K562 (cell line): ENCODE data around the gene ALOX12B. TPM values are rescaled to one million over a fixed set of nuclear protein-coding genes. Genes with fewer than 3 reads are reported as not detected.

Experiments
- ATAC-seq: fragments of 200-7000 bp; cut with Tn5 transposase; 3 replicates; pipeline ENCODE4 v1.9.1; 2020; ENCODE audit warnings: moderate library complexity
- BruUV-seq: library from RNA; stranded (reverse); fragments of 400-500 nt; replicated peaks from 2 replicates; lab custom pipeline; 2021; lab: Mats Ljungman, UMichigan
- CTCF ChIA-PET: fragments of 300-600 bp; formaldehyde crosslinking; extraction: SDS; loops from one replicate; lab custom pipeline; 2021; ENCODE audit warnings: low intra/inter-chr PET ratio; lab: Yijun Ruan, JAX
- POLR2A ChIA-PET: fragments of 300-600, 350-650 bp; sonication (Branson Sonifier 250); formaldehyde crosslinking; extraction: SDS; loops from one replicate; lab custom pipeline; 2021; ENCODE audit warnings: antibody characterized with exemption, inconsistent platforms; lab: Yijun Ruan, JAX
- DNase-seq, 4 experiments: peaks; one replicate each; pipeline versions ENCODE4 v3.0.0 to v3.0.0-alpha.2; 2011 to 2018; ENCODE audit warnings: low spot score in 3 of 4, mixed read lengths in 3 of 4; ENCODE audit errors: extremely low read depth in 1 of 4
- FAIRE-seq: peaks from 2 replicates; lab custom pipeline; 2011; peaks lifted over from hg19 to GRCh38; lab: Jason Lieb, UNC
- H2AFZ ChIP-seq: 2 replicates; pipeline ENCODE4 v1.6.0; 2011; ENCODE audit warnings: low read depth, low read length, control low read depth, inconsistent platforms
- H3K27ac ChIP-seq: fragments of 200-600 bp; 3 replicates; pipeline ENCODE4 v1.8.0; 2011; ENCODE audit warnings: low read depth, mild to moderate bottlenecking, control low read depth, inconsistent platforms, low read length, moderate library complexity, mixed read lengths; ENCODE audit errors: extremely low read depth
- H3K27me3 ChIP-seq, 2 experiments: fragments of 300-600 bp in 1 of 2; 2 replicates in 1 of 2; 3 replicates in 1 of 2; pipeline versions ENCODE4 v1.6.0 to v1.8.0; 2011; ENCODE audit warnings: inconsistent platforms in 2 of 2, low read length in 2 of 2, mild to moderate bottlenecking in 1 of 2, mixed read lengths in 1 of 2, moderate library complexity in 1 of 2; ENCODE audit not compliant: control insufficient read depth in 2 of 2, insufficient read depth in 2 of 2
- H3K36me3 ChIP-seq: fragments of 300-600 bp; 3 replicates; pipeline ENCODE4 v1.8.0; 2011; ENCODE audit warnings: mild to moderate bottlenecking, low read length, inconsistent platforms; ENCODE audit not compliant: control insufficient read depth, insufficient read depth
- H3K4me1 ChIP-seq, 2 experiments: fragments of 200-600 bp in 1 of 2; replicated peaks in 1 of 2; 2 replicates in 1 of 2; 3 replicates in 1 of 2; pipeline versions ENCODE4 v1.5.1 to v1.8.0; 2011; ENCODE audit warnings: inconsistent platforms in 2 of 2, low read length in 2 of 2, mild to moderate bottlenecking in 1 of 2, mixed read lengths in 1 of 2, moderate library complexity in 1 of 2; ENCODE audit not compliant: control insufficient read depth in 2 of 2, insufficient read depth in 2 of 2
- H3K4me2 ChIP-seq: 2 replicates; pipeline ENCODE4 v1.6.1; 2011; ENCODE audit warnings: low read length, control low read depth, inconsistent platforms, mixed read lengths; ENCODE audit not compliant: insufficient read depth
- H3K4me3 ChIP-seq: fragments of 200-600 bp; sonication (generic), shearing (Covaris generic); 2 replicates; pipeline ENCODE4 v1.5.1; 2016; ENCODE audit warnings: control low read depth, inconsistent platforms
- H3K79me2 ChIP-seq: fragments of 200-600 bp; 3 replicates; pipeline ENCODE4 v1.8.0; 2011; ENCODE audit warnings: low read length, inconsistent platforms; ENCODE audit not compliant: control insufficient read depth, insufficient read depth
- H3K9ac ChIP-seq, 2 experiments: 2 replicates each; pipeline versions ENCODE4 v1.6.0 to v1.6.1; 2011; ENCODE audit warnings: low read depth in 2 of 2, low read length in 2 of 2, control low read depth in 1 of 2, inconsistent platforms in 1 of 2, mild to moderate bottlenecking in 1 of 2, mixed read lengths in 1 of 2; ENCODE audit not compliant: insufficient read depth in 1 of 2
- H3K9me1 ChIP-seq: one replicate; pipeline ENCODE4 v1.6.0; 2011; ENCODE audit warnings: inconsistent platforms, mild to moderate bottlenecking, low read length, moderate library complexity; ENCODE audit not compliant: control insufficient read depth, insufficient read depth
- H3K9me3 ChIP-seq: replicated peaks from 2 replicates; pipeline ENCODE4 v1.5.1; 2011; ENCODE audit warnings: low read depth, low read length, inconsistent platforms; ENCODE audit not compliant: control insufficient read depth, insufficient read depth
- H4K20me1 ChIP-seq: replicated peaks from 2 replicates; pipeline ENCODE4 v1.6.1; 2011; ENCODE audit warnings: low read length, inconsistent platforms, mixed read lengths; ENCODE audit not compliant: control insufficient read depth, insufficient read depth
- E2F8 ChIP-seq: fragments of 450-650 bp; IDR thresholded peaks from 2 replicates; pipeline ENCODE4 v1.7.1; 2018; ENCODE audit warnings: mild to moderate bottlenecking, low read depth; ENCODE audit not compliant: partially characterized antibody
- GTF3C2 ChIP-seq: IDR thresholded peaks from 3 replicates; pipeline ENCODE4 v1.6.1; 2011; ENCODE audit warnings: borderline replicate concordance, mild to moderate bottlenecking, moderate library complexity; ENCODE audit not compliant: insufficient read length; ENCODE audit errors: extremely low read depth
- RB1 ChIP-seq: fragments of 450-650 bp; IDR thresholded peaks from 2 replicates; pipeline ENCODE4 v1.6.1; 2017; ENCODE audit warnings: low read depth, mild to moderate bottlenecking
- TFAP4 ChIP-seq: sonication (generic); formaldehyde crosslinking; IDR thresholded peaks from 2 replicates; pipeline ENCODE4 v1.8.0; 2022; ENCODE audit warnings: missing genetic modification reagents, mild to moderate bottlenecking, moderate library complexity, borderline replicate concordance
- ZBTB5 ChIP-seq: fragments of 450-650 bp; IDR thresholded peaks from 2 replicates; pipeline ENCODE4 v1.6.1; 2017; ENCODE audit warnings: antibody characterized with exemption
- ZNF212 ChIP-seq: fragments of 450-650 bp; formaldehyde crosslinking; IDR thresholded peaks from 2 replicates; pipeline ENCODE4 v1.4.0; 2020; ENCODE audit warnings: mild to moderate bottlenecking
- ZNF639 ChIP-seq, 2 experiments: fragments of 200-800 bp in 1 of 2; sonication (Bioruptor generic) in 1 of 2; sonication (generic) in 1 of 2; formaldehyde crosslinking in 1 of 2; IDR thresholded peaks in 1 of 2; conservative IDR thresholded peaks in 1 of 2; 2 replicates each; pipeline versions ENCODE4 v1.5.0 to v1.6.1; 2016 to 2020; ENCODE audit warnings: missing compliant biosample characterization in 1 of 2, missing genetic modification characterization in 1 of 2, missing genetic modification reagents in 1 of 2
- WGBS: fragments of 100-300 bp; shearing (Covaris generic); methylation state at CpG from one replicate; pipeline ENCODE4 v1.1.6; 2016; ENCODE audit warnings: low coverage, mixed read lengths; ENCODE audit not compliant: insufficient coverage; ENCODE audit errors: missing lambda C conversion rate; 5-methylcytosine and 5-hydroxymethylcytosine counted together
- in situ Hi-C: fragments of 300-500 bp; cut with MboI; formaldehyde crosslinking; loops from 4 replicates; pipeline ENCODE4 v1.15.0; 2018; ENCODE audit warnings: inconsistent platforms, mixed read lengths
- intact Hi-C: fragments of 100-400 bp; cut with micrococcal nuclease; formaldehyde crosslinking; loops from 2 replicates; pipeline ENCODE4 v1.14.2; 2022
- polyA plus RNA-seq, 8 experiments: library from polyadenylated mRNA; depleted of rRNA in 4 of 8; stranded (reverse) in 5 of 8; unstranded in 3 of 8; fragments of >200 nt; fragmentation: Nextera tagmentation in 2 of 8; fragmentation: Illumina TruSeq in 1 of 8; extraction: Ambion mirVana in 2 of 8; extraction: Trizol in 1 of 8; gene quantifications; 2 replicates each; pipeline versions ENCODE4 v1.2.1 to v1.2.3, GENCODE V29; 2011 to 2014; ENCODE audit warnings: inconsistent platforms in 1 of 8, missing spikeins in 1 of 8
- total RNA-seq, 7 experiments: library from RNA; depleted of rRNA in 6 of 7; stranded (reverse); fragments of >200 nt in 6 of 7; fragmentation: Illumina TruSeq in 2 of 7; extraction: Trizol in 2 of 7; gene quantifications; 2 replicates each; pipeline versions ENCODE4 v1.2.1 to v1.2.3, GENCODE V29; 2011 to 2021; ENCODE audit warnings: low replicate concordance in 1 of 7

The ALOX12B gene
- total and polyA plus RNA-seq, 9 of the 15 experiments (the other 6 are each of a cell fraction or from before 2014, with no cell fraction given): not detected

- peak; percentile 73 to 85 (median 76) for DNase-seq
- peak; percentile 81 for ATAC-seq
- FAIRE-seq: peak; percentile 23
- peak; percentile 75 for TF ChIP-seq GTF3C2
- 0 out of 4 replicates have a peak, but pooled peaks of 1 of the 2 experiments have one; percentile 23 for TF ChIP-seq ZNF639 (CRISPR knock-in tag; conservative IDR thresholded peaks at IDR 0.05 in 1 of 2, IDR thresholded peaks at IDR 0.05 in 1 of 2)
- peak; percentile 65; the same call in 1 of the 2 replicates for TF ChIP-seq TFAP4 (CRISPR knock-in tag)
- TF ChIP-seq E2F8: no peak
- TF ChIP-seq ZNF212 (CRISPR knock-in tag): no peak
- TF ChIP-seq ZBTB5: peak; percentile 76; the same call in 1 of the 2 replicates
- TF ChIP-seq RB1: peak; percentile 34; the same call in 1 of the 2 replicates
Observed at GRCh38 chr17:8118769-8119580, 31.5 kb upstream of the ALOX12B start.

More at GRCh38 chr17:8118769-8119580, 31.5 kb upstream of the ALOX12B start:
- Histone ChIP-seq H3K9me1 (no peaks in the 10 kb centered on the region), H3K9ac (peak overlapping the region; percentile 55 to 83), H2AFZ (peak overlapping the region; percentile 84), H3K36me3 (no peaks in the 10 kb centered on the region), H3K4me2 (peak overlapping the region; percentile 98), H3K79me2 (no peaks in the 10 kb centered on the region), H3K27me3 (peaks cover 14 to 41% of the 10 kb centered on the region in 2 experiments), H3K4me1 (peaks cover 20 to 43% of the 10 kb centered on the region in 2 experiments), H3K4me3 (peak overlapping the region; percentile 65), H3K27ac (peak overlapping the region; percentile 63; the same call in 2 of the 3 replicates), H3K9me3 (no peaks in the 10 kb centered on the region), H4K20me1 (peaks cover 8% of the 10 kb centered on the region; the same call in 1 of the 2 replicates)
- ChIA-PET POLR2A (interaction anchor here (0.6 to 1.6 kb wide), 5 partner anchors 20 to 258 kb away, joined by 3 to 6 read pairs (median 4); no protein-coding TSS in a partner anchor), CTCF (interaction anchor here (1.2 to 2.4 kb wide), 2 partner anchors 39 to 59 kb away, joined by 5 to 9 read pairs; no protein-coding TSS in a partner anchor)
- in situ Hi-C loops: no loop called here
- intact Hi-C loops: loop anchor here (2.0 kb wide), 2 partner anchors 38 to 58 kb away; no protein-coding TSS in a partner anchor
- WGBS: under 1% methylated on average over 38 of the region's 38 CpGs
- no TSS peak for BruUV-seq
